ENCODE data around the gene COX4I1.

Gene COX4I1

DNA sequence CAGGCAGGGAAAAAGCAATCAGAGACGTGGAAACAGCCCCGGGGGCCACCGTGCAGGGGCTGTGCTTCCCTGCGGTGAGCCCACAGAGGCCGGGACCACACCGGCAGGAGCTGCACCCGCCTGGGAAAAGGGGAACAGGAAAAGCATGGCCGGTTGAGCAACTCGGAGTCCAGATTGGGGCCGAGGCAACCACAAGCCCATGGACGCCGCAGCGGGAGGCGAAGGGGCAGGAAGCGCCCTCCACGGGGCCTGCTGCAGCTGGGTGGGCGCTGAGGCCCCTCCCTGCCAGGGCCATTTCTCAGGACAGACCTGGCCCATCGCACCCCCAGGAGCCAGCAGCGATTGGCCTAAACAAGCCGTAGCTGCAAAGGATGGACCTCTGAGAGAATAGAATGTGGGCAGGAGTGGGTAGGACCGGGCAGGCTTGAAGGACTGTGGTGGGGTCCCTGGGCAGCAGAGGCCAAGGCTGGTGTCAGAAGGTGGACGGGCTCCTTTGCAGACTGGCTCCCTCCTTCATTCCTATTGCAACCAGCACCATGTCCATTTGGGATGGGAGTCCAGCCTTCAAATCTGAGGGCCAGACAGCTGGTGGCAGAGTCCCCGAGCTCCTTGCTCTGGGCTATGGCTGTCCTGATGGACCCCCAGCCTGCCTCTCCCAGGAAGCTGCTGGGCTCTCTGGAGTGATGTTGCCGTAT lies 30.4 kb downstream of the COX4I1 start:
- TF ChIP-seq, protein P1, sequence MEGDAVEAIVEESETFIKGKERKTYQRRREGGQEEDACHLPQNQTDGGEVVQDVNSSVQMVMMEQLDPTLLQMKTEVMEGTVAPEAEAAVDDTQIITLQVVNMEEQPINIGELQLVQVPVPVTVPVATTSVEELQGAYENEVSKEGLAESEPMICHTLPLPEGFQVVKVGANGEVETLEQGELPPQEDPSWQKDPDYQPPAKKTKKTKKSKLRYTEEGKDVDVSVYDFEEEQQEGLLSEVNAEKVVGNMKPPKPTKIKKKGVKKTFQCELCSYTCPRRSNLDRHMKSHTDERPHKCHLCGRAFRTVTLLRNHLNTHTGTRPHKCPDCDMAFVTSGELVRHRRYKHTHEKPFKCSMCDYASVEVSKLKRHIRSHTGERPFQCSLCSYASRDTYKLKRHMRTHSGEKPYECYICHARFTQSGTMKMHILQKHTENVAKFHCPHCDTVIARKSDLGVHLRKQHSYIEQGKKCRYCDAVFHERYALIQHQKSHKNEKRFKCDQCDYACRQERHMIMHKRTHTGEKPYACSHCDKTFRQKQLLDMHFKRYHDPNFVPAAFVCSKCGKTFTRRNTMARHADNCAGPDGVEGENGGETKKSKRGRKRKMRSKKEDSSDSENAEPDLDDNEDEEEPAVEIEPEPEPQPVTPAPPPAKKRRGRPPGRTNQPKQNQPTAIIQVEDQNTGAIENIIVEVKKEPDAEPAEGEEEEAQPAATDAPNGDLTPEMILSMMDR (IDR thresholded peaks at IDR 0.05) = no peak

DNA sequence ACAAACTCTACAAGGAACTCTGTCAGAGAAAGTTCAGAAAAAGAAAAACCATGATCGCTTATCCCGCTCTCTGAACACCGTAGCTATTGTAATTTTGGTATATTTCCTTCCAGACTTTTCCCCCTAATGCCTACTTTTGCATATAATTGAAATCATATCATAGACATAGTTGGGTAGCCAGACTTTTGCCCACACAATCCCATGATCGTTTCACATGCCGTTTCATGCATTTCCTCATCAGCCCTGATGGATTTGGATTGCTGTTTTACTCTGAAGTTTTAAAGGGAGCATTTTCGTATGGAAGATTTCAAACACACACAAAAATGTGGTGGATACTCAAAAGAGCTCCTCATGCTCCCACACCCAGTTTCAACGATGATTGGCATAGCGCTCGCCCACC lies 31.3 kb downstream of the COX4I1 start:
- TF ChIP-seq, protein P1 (IDR thresholded peaks at IDR 0.05) = no peak

DNA sequence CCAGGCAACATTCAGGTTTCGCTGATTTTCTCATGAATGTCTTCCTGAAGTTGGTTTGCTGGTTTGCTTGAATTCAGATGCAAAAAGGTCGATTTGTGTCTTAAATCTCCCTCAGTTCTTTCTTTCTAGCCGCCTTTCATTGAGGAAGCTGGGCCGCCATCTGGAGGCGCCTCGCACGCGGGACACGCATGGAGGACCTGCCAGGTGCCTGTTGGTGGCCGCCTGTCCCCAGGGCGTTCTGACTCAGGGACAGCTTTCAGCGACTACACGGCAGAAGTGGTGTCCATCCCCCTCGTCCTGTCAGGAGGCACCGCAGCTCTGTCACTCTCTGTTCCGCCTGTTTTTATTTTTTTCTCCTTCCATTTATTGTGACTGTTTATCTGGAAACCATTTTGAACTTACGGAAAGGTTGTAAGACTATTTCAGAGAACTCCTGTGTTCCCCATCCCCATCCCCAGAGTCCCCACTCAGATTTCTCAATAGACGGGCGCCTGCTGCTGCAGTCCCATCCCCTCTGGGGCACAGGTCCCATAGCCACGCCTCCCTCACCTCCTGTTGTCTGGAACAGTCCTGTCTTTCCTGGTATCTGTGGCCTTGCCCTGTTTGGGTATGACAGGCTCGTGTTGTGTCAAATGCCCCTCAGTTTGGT lies 33.2 kb downstream of the COX4I1 start:
- TF ChIP-seq, protein P1 (IDR thresholded peaks at IDR 0.05) = no peak

DNA sequence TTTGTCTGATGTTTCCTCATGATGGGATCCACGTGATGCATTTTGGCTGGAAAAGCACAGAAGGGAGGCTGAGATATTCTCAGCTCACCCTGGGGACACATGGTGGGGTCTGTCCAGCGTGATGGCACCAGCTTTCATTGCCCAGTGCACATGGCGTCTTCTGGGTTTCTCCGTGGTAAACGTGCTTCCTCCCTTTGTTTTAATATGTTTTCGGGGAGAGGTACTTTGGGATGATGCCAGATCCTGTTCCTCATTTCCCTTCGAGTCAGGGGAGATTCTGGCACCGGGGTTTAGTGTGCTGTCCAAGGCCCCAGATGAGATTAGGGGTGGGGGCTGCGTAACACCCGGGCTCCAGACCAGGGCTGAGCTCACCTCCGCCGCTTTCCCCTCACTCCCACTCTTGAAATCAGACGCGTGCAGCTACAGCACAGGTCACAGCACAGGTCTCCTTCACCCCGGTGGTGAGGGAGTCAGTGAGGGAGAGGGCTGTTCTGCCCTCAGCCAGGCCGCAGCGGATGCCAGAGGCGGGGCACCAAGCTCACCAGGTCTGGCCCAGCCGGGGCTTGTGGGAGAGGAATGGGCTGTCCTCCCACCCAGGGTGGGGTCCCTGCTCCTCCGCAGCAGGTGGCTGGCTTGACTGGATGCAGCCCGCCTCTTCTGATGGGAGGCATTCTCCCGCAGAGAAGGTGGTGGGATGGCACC lies 33.9 kb downstream of the COX4I1 start:
- TF ChIP-seq, protein P1 (IDR thresholded peaks at IDR 0.05) = no peak

DNA sequence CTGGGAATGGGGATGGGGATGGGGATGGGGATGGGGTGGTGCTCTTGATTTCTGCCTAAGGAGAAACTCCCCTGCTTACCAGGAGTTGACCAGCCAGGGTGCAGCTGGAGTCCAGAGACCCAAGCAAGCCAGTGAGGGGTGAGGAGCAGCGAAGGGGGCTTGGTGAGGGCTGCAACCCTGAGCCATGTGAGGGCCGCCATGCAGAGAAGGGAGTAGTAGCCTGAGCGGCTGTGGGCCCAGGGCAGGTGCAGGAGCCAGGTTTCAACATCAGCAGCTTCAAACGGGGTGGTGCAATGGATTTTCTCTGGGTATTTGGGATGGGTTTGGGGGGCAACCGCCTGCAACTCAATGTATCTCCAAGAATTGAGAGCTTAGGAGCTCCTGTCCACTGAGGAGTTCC lies 35.2 kb downstream of the COX4I1 start:
- TF ChIP-seq, protein P1 (IDR thresholded peaks at IDR 0.05) = no peak

DNA sequence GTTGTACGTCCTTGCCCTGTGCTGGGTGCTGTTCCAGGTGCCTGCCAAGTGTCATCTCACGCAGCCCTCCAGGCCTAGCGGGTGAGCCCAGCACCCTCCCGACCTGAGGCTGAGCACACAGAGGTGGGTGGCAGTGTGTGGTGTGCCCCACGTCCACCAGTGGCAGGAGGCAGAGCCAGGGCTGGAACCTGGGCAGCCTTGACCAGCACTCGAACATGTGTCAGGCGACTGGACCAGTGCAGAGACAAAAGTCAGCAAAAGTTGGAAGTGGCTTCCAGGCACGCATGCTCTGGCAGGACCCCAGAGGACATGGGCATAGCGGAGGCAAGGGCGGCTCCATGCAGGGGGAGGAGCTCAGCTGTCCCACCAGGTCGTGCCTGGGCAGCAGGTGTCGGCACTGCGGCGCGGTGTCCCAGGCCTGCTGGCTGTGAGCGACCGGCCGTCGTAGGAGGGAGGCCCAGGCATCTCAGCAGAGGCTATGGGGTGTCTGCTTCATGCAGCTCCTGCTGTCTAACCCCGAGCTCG lies 35.8 kb downstream of the COX4I1 start:
- TF ChIP-seq, protein P1 (IDR thresholded peaks at IDR 0.05) = no peak

DNA sequence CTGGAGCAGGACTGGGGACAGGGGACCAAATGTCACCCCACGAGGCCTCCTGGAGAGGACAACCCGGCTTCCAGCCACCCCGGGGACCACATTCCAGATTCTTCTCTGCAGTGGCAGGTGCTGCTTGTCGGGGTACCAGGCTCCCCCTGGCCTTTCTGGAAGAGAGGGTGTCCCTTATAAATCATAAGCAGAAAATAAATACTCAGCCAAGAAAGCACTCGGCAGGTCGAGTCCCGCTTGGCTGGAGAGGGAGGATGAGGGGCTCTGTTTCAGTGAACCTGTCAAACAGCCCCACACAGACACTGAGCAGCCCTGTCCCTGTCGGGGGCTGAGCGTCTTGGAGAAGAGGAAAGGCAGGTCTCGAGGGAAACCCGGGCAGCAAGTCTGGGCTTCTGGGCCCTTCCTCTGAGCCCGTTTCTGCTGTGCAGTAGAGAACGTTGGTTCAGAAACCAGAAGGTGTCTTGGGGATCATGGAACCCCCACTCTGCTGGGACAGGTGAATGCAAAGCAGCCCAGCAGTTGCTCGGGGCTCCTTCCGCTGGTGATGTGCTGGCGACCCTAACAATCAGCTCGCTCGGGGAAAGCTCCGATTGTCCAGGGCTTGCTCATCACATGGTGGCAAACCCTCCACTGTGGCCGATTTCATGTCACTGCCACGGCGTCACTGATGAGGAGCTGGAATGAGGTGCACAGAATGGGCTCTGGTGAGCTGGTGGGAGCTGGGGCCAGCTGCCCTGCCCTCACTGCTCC lies 36.6 kb downstream of the COX4I1 start:
- TF ChIP-seq, protein P1 (IDR thresholded peaks at IDR 0.05) = no peak

All from LNCAP (cell line).